ENCODE results near the gene MATN4. TPM values are rescaled to one million over a fixed set of nuclear protein-coding genes. Genes with fewer than 3 reads are reported as not detected.
"Not testable (repeated sequence)": the region's sequence is repeated elsewhere in the genome, so short reads cannot be mapped to it uniquely, and the experiment has no call there.

MATN4 gene
- polyA plus RNA-seq, 1 donor from 2014 or later, result not detected

GRCh38 chr20:45352729-45353128 is 44.6 kb upstream of the MATN4 start:
- no peaks in the 10 kb centered on the region for H3F3A ChIP-seq (ENCODE audit: insufficient read depth, low read length, poor library complexity, severe bottlenecking)
- H3K27ac ChIP-seq (ENCODE audit: low read length), result no peak overlapping the region
- no peaks in the 10 kb centered on the region for H3K9me2 ChIP-seq (ENCODE audit: insufficient read depth, low read length)
- no peak overlapping the region for H3K4me2 ChIP-seq (ENCODE audit: low read length)
- H3K36me3 ChIP-seq (ENCODE audit: insufficient read depth, low read length), result no peaks in the 10 kb centered on the region
- TF ChIP-seq TAF1 (IDR thresholded peaks at IDR 0.05; ENCODE audit: low read depth) (no peak), EZH2 (IDR thresholded peaks at IDR 0.05; ENCODE audit: borderline replicate concordance, insufficient read depth, low read length, poor library complexity, severe bottlenecking) (no peak), POLR2AphosphoS5 (IDR thresholded peaks at IDR 0.05) (no peak), MXI1 (conservative IDR thresholded peaks at IDR 0.05; ENCODE audit: poor library complexity, severe bottlenecking) (no peak), EP300 (conservative IDR thresholded peaks at IDR 0.05; ENCODE audit: poor library complexity, severe bottlenecking) (no peak), RAD21 (conservative IDR thresholded peaks at IDR 0.05) (no peak), CTCF (IDR thresholded peaks at IDR 0.05; ENCODE audit: poor library complexity, severe bottlenecking) (no peak), REST (IDR thresholded peaks at IDR 0.05; ENCODE audit: borderline replicate concordance) (no peak), SMC3 (conservative IDR thresholded peaks at IDR 0.05; ENCODE audit: poor library complexity) (no peak)
- no peaks in the 10 kb centered on the region for H3K79me2 ChIP-seq (replicated peaks; ENCODE audit: insufficient read depth, low read length)
- H3K27me3 ChIP-seq (ENCODE audit: insufficient read depth, low read depth, low read length), result peaks cover 8% of the 10 kb centered on the region
- no peak overlapping the region for H2AFZ ChIP-seq (ENCODE audit: low read depth, low read length)
- no peak overlapping the region for H3K9ac ChIP-seq (ENCODE audit: low read length)
- H3K9me3 ChIP-seq (ENCODE audit: low read length), result no peaks in the 10 kb centered on the region
- H4K20me1 ChIP-seq (ENCODE audit: insufficient read depth), result no peaks in the 10 kb centered on the region
- H3K4me3 ChIP-seq (ENCODE audit: low read length), result no peak overlapping the region

GRCh38 chr20:45350795-45351194 is 42.7 kb upstream of the MATN4 start:
- H3K36me3 ChIP-seq (ENCODE audit: insufficient read depth, low read length); H3K79me2 ChIP-seq (replicated peaks; ENCODE audit: insufficient read depth, low read length); H3K4me2 ChIP-seq (ENCODE audit: low read length); H3K27ac ChIP-seq (ENCODE audit: low read length); H3K9ac ChIP-seq (ENCODE audit: low read length); H3K9me2 ChIP-seq (ENCODE audit: insufficient read depth, low read length); H3K9me3 ChIP-seq (ENCODE audit: low read length); H3K4me3 ChIP-seq (ENCODE audit: low read length); H4K20me1 ChIP-seq (ENCODE audit: insufficient read depth); H3F3A ChIP-seq (ENCODE audit: insufficient read depth, low read length, poor library complexity, severe bottlenecking); H2AFZ ChIP-seq (ENCODE audit: low read depth, low read length): not testable (repeated sequence)
- H3K27me3 ChIP-seq (ENCODE audit: insufficient read depth, low read depth, low read length), result peaks cover 15% of the 10 kb centered on the region

- Histone ChIP-seq H4K20me1 (ENCODE audit: insufficient read depth) (no peaks in the 10 kb centered on the region), H3K9ac (ENCODE audit: low read length) (no peak overlapping the region), H3K36me3 (ENCODE audit: insufficient read depth, low read length) (no peaks in the 10 kb centered on the region), H2AFZ (ENCODE audit: low read depth, low read length) (no peak overlapping the region), H3K27ac (ENCODE audit: low read length) (no peak overlapping the region), H3K4me2 (ENCODE audit: low read length) (no peak overlapping the region), H3K79me2 (replicated peaks; ENCODE audit: insufficient read depth, low read length) (no peaks in the 10 kb centered on the region), H3K9me2 (ENCODE audit: insufficient read depth, low read length) (no peaks in the 10 kb centered on the region), H3K9me3 (ENCODE audit: low read length) (no peaks in the 10 kb centered on the region), H3K4me3 (ENCODE audit: low read length) (no peak overlapping the region), H3K27me3 (ENCODE audit: insufficient read depth, low read depth, low read length) (peaks cover 15% of the 10 kb centered on the region), H3F3A (ENCODE audit: insufficient read depth, low read length, poor library complexity, severe bottlenecking) (no peaks in the 10 kb centered on the region)
- TF ChIP-seq POLR2AphosphoS5 (IDR thresholded peaks at IDR 0.05) (no peak), MXI1 (conservative IDR thresholded peaks at IDR 0.05; ENCODE audit: poor library complexity, severe bottlenecking) (no peak), REST (IDR thresholded peaks at IDR 0.05; ENCODE audit: borderline replicate concordance) (no peak), TAF1 (IDR thresholded peaks at IDR 0.05; ENCODE audit: low read depth) (no peak), CTCF (IDR thresholded peaks at IDR 0.05; ENCODE audit: poor library complexity, severe bottlenecking) (no peak), EP300 (conservative IDR thresholded peaks at IDR 0.05; ENCODE audit: poor library complexity, severe bottlenecking) (no peak), RAD21 (conservative IDR thresholded peaks at IDR 0.05) (no peak), EZH2 (IDR thresholded peaks at IDR 0.05; ENCODE audit: borderline replicate concordance, insufficient read depth, low read length, poor library complexity, severe bottlenecking) (no peak)
Measured at GRCh38 chr20:45350217-45350616, 42.1 kb upstream of the MATN4 start.
